GM23338 (cell line): Measurements from ENCODE around the gene CDK5R1. TPM values are rescaled to one million over a fixed set of nuclear protein-coding genes. Genes with fewer than 3 reads are reported as not detected.

ENCODE experiments used
- ATAC-seq: fragments of 200-7000 bp; cut with Tn5 transposase; 3 replicates; pipeline ENCODE4 v1.9.1; 2020
- DNase-seq: peaks from one replicate; pipeline ENCODE4 v3.0.0-alpha.2; 2015; ENCODE audit warnings: low spot score
- H2AFZ ChIP-seq: fragments of 200-600 bp; sonication (generic); 2 replicates; pipeline ENCODE4 v1.8.0; 2016; ENCODE audit warnings: antibody characterized with exemption, mild to moderate bottlenecking, moderate library complexity
- H3F3A ChIP-seq: fragments of 200-600 bp; sonication (generic); replicated peaks from 2 replicates; pipeline ENCODE4 v1.8.0; 2017; ENCODE audit warnings: antibody characterized with exemption, mixed run types, low read depth
- H3K27ac ChIP-seq: fragments of 200-600 bp; sonication (generic); 2 replicates; pipeline ENCODE4 v1.6.1; 2016; ENCODE audit warnings: low read depth
- H3K27me3 ChIP-seq: fragments of 200-600 bp; sonication (generic); 2 replicates; pipeline ENCODE4 v1.8.0; 2016; ENCODE audit warnings: mild to moderate bottlenecking, mixed run types, moderate library complexity; ENCODE audit not compliant: insufficient read depth
- H3K36me3 ChIP-seq: fragments of 200-600 bp; sonication (generic); 2 replicates; pipeline ENCODE4 v1.8.0; 2016; ENCODE audit warnings: mild to moderate bottlenecking; ENCODE audit not compliant: insufficient read depth
- H3K4me1 ChIP-seq: fragments of 200-600 bp; sonication (generic); 2 replicates; pipeline ENCODE4 v1.8.0; 2016; ENCODE audit warnings: mild to moderate bottlenecking, moderate library complexity; ENCODE audit not compliant: insufficient read depth
- H3K4me2 ChIP-seq: fragments of 200-600 bp; sonication (generic); 2 replicates; pipeline ENCODE4 v1.7.1; 2017; ENCODE audit warnings: mixed run types
- H3K4me3 ChIP-seq: fragments of 200-600 bp; sonication (generic); 2 replicates; pipeline ENCODE4 v1.6.1; 2016; ENCODE audit warnings: mixed run types
- H3K79me2 ChIP-seq: fragments of 200-600 bp; sonication (generic); replicated peaks from 2 replicates; pipeline ENCODE4 v1.8.0; 2017; ENCODE audit warnings: mild to moderate bottlenecking; ENCODE audit not compliant: insufficient read depth
- H3K9me2 ChIP-seq: fragments of 200-600 bp; sonication (generic); 2 replicates; pipeline ENCODE4 v1.8.0; 2017; ENCODE audit not compliant: insufficient read depth
- H4K20me1 ChIP-seq: fragments of 200-600 bp; sonication (generic); replicated peaks from 2 replicates; pipeline ENCODE4 v1.8.0; 2017; ENCODE audit warnings: mild to moderate bottlenecking; ENCODE audit not compliant: insufficient read depth
- H3K27ac Mint-ChIP-seq: 2 replicates; pipeline ENCODE4 v1.8.0; 2020; ENCODE audit warnings: inconsistent platforms, mild to moderate bottlenecking, moderate library complexity, mixed read lengths
- H3K27me3 Mint-ChIP-seq: 3 replicates; pipeline ENCODE4 v1.8.0; 2022; ENCODE audit warnings: low read depth, mild to moderate bottlenecking, moderate library complexity, mixed read lengths, inconsistent platforms; ENCODE audit not compliant: insufficient read depth, poor library complexity
- H3K36me3 Mint-ChIP-seq: 3 replicates; pipeline ENCODE4 v1.8.0; 2021; ENCODE audit warnings: low read depth, mild to moderate bottlenecking, inconsistent platforms, moderate library complexity, mixed read lengths
- H3K4me1 Mint-ChIP-seq: 3 replicates; pipeline ENCODE4 v1.8.0; 2020; ENCODE audit warnings: mild to moderate bottlenecking, inconsistent platforms, mixed read lengths
- H3K4me3 Mint-ChIP-seq: 3 replicates; pipeline ENCODE4 v1.8.0; 2021; ENCODE audit warnings: moderate library complexity, mild to moderate bottlenecking, inconsistent platforms, mixed read lengths
- H3K9me3 Mint-ChIP-seq: 3 replicates; pipeline ENCODE4 v1.8.0; 2020; ENCODE audit warnings: moderate library complexity, mild to moderate bottlenecking, inconsistent platforms, mixed read lengths
- ZNF114 ChIP-seq: fragments of 250-450 bp; sonication (Bioruptor Pico); IDR thresholded peaks from 2 replicates; pipeline ENCODE4 v1.5.0; 2020; ENCODE audit warnings: mild to moderate bottlenecking, moderate library complexity
- polyA plus RNA-seq: library from polyadenylated mRNA; unstranded; fragments of >200 nt; fragmentation: Nextera tagmentation; extraction: Ambion mirVana; gene quantifications from 2 replicates; pipeline ENCODE4 v1.2.1, GENCODE V29; 2016
- total RNA-seq: library from RNA; depleted of rRNA; stranded (reverse); fragments of >200 nt; shearing (Covaris generic); gene quantifications from 2 replicates; pipeline ENCODE4 v1.2.3, GENCODE V29; 2014
- TF ChIP-seq, protein P1 (sequence below): IDR thresholded peaks from one replicate; pipeline ENCODE4 v1.6.1; 2018; ENCODE audit warnings: antibody characterized with exemption; ENCODE audit not compliant: unreplicated experiment
- TF ChIP-seq, protein P2 (sequence below): IDR thresholded peaks from 2 replicates; pipeline ENCODE4 v1.6.1; 2016; ENCODE audit warnings: antibody characterized with exemption
- TF ChIP-seq, protein P3 (sequence below), 2 experiments: fragments of 200-600 bp in 1 of 2; sonication (generic) in 1 of 2; conservative IDR thresholded peaks; 2 replicates each; pipeline versions ENCODE4 v1.5.1 to v1.6.1; 2016 to 2017; ENCODE audit warnings: antibody characterized with exemption in 2 of 2, low read depth in 2 of 2, mild to moderate bottlenecking in 2 of 2, moderate library complexity in 1 of 2

CDK5R1 gene
- total and polyA plus RNA-seq, 2 experiments from 2014 or later = 4.0 to 11.6 TPM

DNA sequence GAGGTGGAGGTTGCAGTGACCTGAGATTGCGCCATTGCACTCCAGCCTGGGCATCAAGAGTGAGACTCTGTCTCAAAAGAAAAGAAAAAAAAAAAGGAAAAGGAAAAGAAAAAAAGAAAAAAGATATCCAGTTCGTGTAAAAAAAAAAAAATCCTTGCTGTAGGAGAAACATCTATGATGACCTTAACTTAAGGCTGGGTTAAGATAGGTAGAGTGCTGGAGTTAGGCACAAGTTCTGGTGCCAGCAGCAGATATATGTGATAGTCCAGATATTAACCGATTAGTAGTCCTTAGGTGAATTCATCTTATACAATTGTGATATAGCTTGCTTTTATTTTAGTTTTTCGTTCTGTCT lies 25.3 kb upstream of the CDK5R1 start (continued):
- TF ChIP-seq, protein P1, sequence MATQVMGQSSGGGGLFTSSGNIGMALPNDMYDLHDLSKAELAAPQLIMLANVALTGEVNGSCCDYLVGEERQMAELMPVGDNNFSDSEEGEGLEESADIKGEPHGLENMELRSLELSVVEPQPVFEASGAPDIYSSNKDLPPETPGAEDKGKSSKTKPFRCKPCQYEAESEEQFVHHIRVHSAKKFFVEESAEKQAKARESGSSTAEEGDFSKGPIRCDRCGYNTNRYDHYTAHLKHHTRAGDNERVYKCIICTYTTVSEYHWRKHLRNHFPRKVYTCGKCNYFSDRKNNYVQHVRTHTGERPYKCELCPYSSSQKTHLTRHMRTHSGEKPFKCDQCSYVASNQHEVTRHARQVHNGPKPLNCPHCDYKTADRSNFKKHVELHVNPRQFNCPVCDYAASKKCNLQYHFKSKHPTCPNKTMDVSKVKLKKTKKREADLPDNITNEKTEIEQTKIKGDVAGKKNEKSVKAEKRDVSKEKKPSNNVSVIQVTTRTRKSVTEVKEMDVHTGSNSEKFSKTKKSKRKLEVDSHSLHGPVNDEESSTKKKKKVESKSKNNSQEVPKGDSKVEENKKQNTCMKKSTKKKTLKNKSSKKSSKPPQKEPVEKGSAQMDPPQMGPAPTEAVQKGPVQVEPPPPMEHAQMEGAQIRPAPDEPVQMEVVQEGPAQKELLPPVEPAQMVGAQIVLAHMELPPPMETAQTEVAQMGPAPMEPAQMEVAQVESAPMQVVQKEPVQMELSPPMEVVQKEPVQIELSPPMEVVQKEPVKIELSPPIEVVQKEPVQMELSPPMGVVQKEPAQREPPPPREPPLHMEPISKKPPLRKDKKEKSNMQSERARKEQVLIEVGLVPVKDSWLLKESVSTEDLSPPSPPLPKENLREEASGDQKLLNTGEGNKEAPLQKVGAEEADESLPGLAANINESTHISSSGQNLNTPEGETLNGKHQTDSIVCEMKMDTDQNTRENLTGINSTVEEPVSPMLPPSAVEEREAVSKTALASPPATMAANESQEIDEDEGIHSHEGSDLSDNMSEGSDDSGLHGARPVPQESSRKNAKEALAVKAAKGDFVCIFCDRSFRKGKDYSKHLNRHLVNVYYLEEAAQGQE = no peak
- TF ChIP-seq, protein P2, sequence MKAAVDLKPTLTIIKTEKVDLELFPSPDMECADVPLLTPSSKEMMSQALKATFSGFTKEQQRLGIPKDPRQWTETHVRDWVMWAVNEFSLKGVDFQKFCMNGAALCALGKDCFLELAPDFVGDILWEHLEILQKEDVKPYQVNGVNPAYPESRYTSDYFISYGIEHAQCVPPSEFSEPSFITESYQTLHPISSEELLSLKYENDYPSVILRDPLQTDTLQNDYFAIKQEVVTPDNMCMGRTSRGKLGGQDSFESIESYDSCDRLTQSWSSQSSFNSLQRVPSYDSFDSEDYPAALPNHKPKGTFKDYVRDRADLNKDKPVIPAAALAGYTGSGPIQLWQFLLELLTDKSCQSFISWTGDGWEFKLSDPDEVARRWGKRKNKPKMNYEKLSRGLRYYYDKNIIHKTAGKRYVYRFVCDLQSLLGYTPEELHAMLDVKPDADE = no peak
- no peak for TF ChIP-seq ZNF114 (CRISPR knock-in tag)
- TF ChIP-seq, protein P3, sequence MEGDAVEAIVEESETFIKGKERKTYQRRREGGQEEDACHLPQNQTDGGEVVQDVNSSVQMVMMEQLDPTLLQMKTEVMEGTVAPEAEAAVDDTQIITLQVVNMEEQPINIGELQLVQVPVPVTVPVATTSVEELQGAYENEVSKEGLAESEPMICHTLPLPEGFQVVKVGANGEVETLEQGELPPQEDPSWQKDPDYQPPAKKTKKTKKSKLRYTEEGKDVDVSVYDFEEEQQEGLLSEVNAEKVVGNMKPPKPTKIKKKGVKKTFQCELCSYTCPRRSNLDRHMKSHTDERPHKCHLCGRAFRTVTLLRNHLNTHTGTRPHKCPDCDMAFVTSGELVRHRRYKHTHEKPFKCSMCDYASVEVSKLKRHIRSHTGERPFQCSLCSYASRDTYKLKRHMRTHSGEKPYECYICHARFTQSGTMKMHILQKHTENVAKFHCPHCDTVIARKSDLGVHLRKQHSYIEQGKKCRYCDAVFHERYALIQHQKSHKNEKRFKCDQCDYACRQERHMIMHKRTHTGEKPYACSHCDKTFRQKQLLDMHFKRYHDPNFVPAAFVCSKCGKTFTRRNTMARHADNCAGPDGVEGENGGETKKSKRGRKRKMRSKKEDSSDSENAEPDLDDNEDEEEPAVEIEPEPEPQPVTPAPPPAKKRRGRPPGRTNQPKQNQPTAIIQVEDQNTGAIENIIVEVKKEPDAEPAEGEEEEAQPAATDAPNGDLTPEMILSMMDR (conservative IDR thresholded peaks at IDR 0.05; ENCODE audit: low read depth in 2 of 2) = no peak

DNA sequence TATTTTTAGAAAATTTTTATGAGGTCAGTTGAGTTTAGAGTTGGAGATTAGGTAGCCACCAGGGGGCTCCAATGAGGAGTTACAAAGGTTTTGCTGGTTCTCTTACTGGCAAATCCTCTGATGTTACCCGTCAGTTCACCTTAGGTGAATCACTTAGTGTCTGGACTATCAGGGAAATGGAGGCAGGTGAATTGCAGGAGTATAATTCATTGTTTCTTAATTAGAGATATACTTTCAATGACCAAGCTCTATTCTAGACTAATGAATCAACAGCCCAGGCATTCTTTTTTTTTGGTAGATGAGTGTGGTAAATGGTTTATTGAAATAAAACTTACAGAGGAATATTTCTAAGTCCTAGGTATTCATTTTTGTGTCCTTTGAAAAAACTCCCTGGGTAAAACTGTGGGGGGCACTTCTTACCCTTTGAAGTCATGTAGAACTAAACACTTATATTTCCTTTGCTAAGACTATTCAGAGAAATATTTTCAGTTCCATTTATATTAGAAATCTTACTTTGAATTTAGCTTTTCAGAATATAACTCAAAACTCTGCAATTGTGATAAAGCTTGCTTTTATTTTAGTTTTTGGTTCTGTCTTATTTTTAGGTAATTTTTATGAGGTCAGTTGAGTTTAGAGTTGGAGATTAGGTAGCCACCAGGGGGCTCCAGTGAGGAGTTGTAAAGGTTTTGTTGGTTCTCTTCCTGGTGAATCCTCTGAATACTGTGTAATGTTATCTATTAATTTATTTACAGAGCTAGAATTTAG lies 24.8 kb upstream of the CDK5R1 start:
- peaks cover 49% of the 10 kb centered on the region for H4K20me1 ChIP-seq
- no peaks in the 10 kb centered on the region for H3K27me3 ChIP-seq
- Mint-ChIP-seq H3K27ac (no peak overlapping the region), H3K9me3 (no peaks in the 10 kb centered on the region), H3K27me3 (no peaks in the 10 kb centered on the region), H3K4me3 (no peak overlapping the region), H3K4me1 (peaks cover 3% of the 10 kb centered on the region; the same call in 1 of the 3 replicates), H3K36me3 (peaks cover 87% of the 10 kb centered on the region)
- no peak overlapping the region for H3K27ac ChIP-seq
- H3K4me2 ChIP-seq = no peak overlapping the region
- H3K79me2 ChIP-seq = peaks cover 80% of the 10 kb centered on the region
- no peak overlapping the region for H3K4me3 ChIP-seq
- H3K4me1 ChIP-seq = no peaks in the 10 kb centered on the region
- DNase-seq (peak; percentile 89), ATAC-seq (peak; percentile 85)
- H2AFZ ChIP-seq = no peak overlapping the region
- H3F3A ChIP-seq = peaks cover 21% of the 10 kb centered on the region
- TF ChIP-seq, protein P3 (conservative IDR thresholded peaks at IDR 0.05; ENCODE audit: low read depth in 2 of 2) = peak; percentile 57 to 78
- TF ChIP-seq, protein P2 = no peak
- no peaks in the 10 kb centered on the region for H3K9me2 ChIP-seq
- H3K36me3 ChIP-seq = peaks cover 50% of the 10 kb centered on the region
